ENCODE measurements around the gene TNNT1.

DNA sequence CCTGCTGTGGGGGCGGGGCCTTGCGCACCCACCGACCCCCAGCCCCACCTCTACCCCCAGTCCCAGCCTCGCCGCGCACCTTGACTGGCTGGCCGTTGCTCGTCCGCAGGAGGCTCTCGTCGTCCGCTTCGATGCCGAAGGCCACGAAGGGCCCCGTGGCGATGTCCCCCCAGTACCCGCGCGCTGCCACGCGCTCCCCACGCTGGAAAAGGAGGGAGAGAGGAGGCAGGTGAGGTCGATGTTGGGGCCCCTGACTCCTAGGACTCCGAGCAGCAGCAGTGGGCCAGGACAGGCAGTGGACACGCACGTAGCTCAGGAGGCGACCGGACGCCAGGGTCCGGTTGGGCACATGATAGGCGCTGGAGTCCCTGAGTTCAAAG, 12.0 kb upstream of the TNNT1 start:
- TF ChIP-seq, protein P1, sequence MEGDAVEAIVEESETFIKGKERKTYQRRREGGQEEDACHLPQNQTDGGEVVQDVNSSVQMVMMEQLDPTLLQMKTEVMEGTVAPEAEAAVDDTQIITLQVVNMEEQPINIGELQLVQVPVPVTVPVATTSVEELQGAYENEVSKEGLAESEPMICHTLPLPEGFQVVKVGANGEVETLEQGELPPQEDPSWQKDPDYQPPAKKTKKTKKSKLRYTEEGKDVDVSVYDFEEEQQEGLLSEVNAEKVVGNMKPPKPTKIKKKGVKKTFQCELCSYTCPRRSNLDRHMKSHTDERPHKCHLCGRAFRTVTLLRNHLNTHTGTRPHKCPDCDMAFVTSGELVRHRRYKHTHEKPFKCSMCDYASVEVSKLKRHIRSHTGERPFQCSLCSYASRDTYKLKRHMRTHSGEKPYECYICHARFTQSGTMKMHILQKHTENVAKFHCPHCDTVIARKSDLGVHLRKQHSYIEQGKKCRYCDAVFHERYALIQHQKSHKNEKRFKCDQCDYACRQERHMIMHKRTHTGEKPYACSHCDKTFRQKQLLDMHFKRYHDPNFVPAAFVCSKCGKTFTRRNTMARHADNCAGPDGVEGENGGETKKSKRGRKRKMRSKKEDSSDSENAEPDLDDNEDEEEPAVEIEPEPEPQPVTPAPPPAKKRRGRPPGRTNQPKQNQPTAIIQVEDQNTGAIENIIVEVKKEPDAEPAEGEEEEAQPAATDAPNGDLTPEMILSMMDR (tag by site-specific recombination; IDR thresholded peaks at IDR 0.05), result no peak
- TF ChIP-seq ZEB2 (tag by site-specific recombination; IDR thresholded peaks at IDR 0.05) (no peak), SP2 (tag by site-specific recombination; IDR thresholded peaks at IDR 0.05) (no peak), ZNF311 (tag by site-specific recombination; IDR thresholded peaks at IDR 0.05; ENCODE audit: borderline replicate concordance) (no peak), ZIC2 (tag by site-specific recombination; IDR thresholded peaks at IDR 0.05) (no peak), ZNF138 (tag by site-specific recombination; IDR thresholded peaks at IDR 0.05; ENCODE audit: borderline replicate concordance) (no peak), ZNF707 (tag by site-specific recombination; IDR thresholded peaks at IDR 0.05) (no peak), OVOL3 (tag by site-specific recombination; IDR thresholded peaks at IDR 0.05) (no peak), ZBTB48 (tag by site-specific recombination; IDR thresholded peaks at IDR 0.05) (no peak), GLIS2 (tag by site-specific recombination; IDR thresholded peaks at IDR 0.05) (no peak), TRIM28 (IDR thresholded peaks at IDR 0.05; ENCODE audit: borderline replicate concordance, low read length) (no peak)
- TF ChIP-seq, protein P2, sequence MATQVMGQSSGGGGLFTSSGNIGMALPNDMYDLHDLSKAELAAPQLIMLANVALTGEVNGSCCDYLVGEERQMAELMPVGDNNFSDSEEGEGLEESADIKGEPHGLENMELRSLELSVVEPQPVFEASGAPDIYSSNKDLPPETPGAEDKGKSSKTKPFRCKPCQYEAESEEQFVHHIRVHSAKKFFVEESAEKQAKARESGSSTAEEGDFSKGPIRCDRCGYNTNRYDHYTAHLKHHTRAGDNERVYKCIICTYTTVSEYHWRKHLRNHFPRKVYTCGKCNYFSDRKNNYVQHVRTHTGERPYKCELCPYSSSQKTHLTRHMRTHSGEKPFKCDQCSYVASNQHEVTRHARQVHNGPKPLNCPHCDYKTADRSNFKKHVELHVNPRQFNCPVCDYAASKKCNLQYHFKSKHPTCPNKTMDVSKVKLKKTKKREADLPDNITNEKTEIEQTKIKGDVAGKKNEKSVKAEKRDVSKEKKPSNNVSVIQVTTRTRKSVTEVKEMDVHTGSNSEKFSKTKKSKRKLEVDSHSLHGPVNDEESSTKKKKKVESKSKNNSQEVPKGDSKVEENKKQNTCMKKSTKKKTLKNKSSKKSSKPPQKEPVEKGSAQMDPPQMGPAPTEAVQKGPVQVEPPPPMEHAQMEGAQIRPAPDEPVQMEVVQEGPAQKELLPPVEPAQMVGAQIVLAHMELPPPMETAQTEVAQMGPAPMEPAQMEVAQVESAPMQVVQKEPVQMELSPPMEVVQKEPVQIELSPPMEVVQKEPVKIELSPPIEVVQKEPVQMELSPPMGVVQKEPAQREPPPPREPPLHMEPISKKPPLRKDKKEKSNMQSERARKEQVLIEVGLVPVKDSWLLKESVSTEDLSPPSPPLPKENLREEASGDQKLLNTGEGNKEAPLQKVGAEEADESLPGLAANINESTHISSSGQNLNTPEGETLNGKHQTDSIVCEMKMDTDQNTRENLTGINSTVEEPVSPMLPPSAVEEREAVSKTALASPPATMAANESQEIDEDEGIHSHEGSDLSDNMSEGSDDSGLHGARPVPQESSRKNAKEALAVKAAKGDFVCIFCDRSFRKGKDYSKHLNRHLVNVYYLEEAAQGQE (tag by site-specific recombination; IDR thresholded peaks at IDR 0.05), result no peak
- TF ChIP-seq, protein P3, sequence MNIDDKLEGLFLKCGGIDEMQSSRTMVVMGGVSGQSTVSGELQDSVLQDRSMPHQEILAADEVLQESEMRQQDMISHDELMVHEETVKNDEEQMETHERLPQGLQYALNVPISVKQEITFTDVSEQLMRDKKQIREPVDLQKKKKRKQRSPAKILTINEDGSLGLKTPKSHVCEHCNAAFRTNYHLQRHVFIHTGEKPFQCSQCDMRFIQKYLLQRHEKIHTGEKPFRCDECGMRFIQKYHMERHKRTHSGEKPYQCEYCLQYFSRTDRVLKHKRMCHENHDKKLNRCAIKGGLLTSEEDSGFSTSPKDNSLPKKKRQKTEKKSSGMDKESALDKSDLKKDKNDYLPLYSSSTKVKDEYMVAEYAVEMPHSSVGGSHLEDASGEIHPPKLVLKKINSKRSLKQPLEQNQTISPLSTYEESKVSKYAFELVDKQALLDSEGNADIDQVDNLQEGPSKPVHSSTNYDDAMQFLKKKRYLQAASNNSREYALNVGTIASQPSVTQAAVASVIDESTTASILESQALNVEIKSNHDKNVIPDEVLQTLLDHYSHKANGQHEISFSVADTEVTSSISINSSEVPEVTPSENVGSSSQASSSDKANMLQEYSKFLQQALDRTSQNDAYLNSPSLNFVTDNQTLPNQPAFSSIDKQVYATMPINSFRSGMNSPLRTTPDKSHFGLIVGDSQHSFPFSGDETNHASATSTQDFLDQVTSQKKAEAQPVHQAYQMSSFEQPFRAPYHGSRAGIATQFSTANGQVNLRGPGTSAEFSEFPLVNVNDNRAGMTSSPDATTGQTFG (tag by site-specific recombination; IDR thresholded peaks at IDR 0.05; ENCODE audit: borderline replicate concordance), result no peak
